H9 (cell line): ENCODE data around the gene TOR1B. TPM values are rescaled to one million over a fixed set of nuclear protein-coding genes. Genes with fewer than 3 reads are reported as not detected.

Experiments used
- DNase-seq: peaks from one replicate; pipeline ENCODE4 v3.0.0-alpha.2; 2017
- H2AFZ ChIP-seq: one replicate; pipeline ENCODE4 v1.6.1; 2013; ENCODE audit warnings: mild to moderate bottlenecking, low read length, control low read depth, moderate library complexity
- H2AK5ac ChIP-seq: 2 replicates; pipeline ENCODE4 v1.6.1; 2013; ENCODE audit warnings: low read length, control low read depth, mixed read lengths; ENCODE audit not compliant: insufficient read length
- H2BK120ac ChIP-seq: one replicate; pipeline ENCODE4 v1.6.1; 2013; ENCODE audit warnings: low read depth, mild to moderate bottlenecking, low read length, control low read depth, inconsistent platforms; ENCODE audit not compliant: poor library complexity, severe bottlenecking
- H2BK12ac ChIP-seq: 2 replicates; pipeline ENCODE4 v1.6.1; 2013; ENCODE audit warnings: low read length, control low read depth, mixed read lengths, low read depth; ENCODE audit not compliant: insufficient read length
- H2BK15ac ChIP-seq: 2 replicates; pipeline ENCODE4 v1.6.1; 2013; ENCODE audit warnings: low read depth, low read length, control low read depth
- H2BK20ac ChIP-seq: one replicate; pipeline ENCODE4 v1.6.1; 2013; ENCODE audit warnings: low read depth, mild to moderate bottlenecking, low read length, control low read depth, inconsistent platforms; ENCODE audit not compliant: poor library complexity, severe bottlenecking
- H2BK5ac ChIP-seq: 2 replicates; pipeline ENCODE4 v1.6.1; 2013; ENCODE audit warnings: low read length, control low read depth, mixed read lengths; ENCODE audit not compliant: insufficient read length
- H3K14ac ChIP-seq: 2 replicates; pipeline ENCODE4 v1.6.1; 2013; ENCODE audit warnings: low read length, control low read depth; ENCODE audit not compliant: insufficient read depth
- H3K18ac ChIP-seq: 2 replicates; pipeline ENCODE4 v1.6.1; 2013; ENCODE audit warnings: low read depth, mild to moderate bottlenecking, mixed read lengths, low read length, control low read depth; ENCODE audit not compliant: insufficient read length
- H3K23ac ChIP-seq: 2 replicates; pipeline ENCODE4 v1.6.1; 2013; ENCODE audit warnings: low read length, control low read depth, mixed read lengths, low read depth; ENCODE audit not compliant: insufficient read length
- H3K23me2 ChIP-seq: 2 replicates; pipeline ENCODE4 v1.6.1; 2013; ENCODE audit warnings: low read depth, mild to moderate bottlenecking, mixed read lengths, low read length, control low read depth; ENCODE audit not compliant: insufficient read length, poor library complexity, severe bottlenecking
- H3K27ac ChIP-seq: 2 replicates; pipeline ENCODE4 v1.5.1; 2013; ENCODE audit warnings: low read length, control low read depth, mixed read lengths, low read depth; ENCODE audit not compliant: insufficient read length
- H3K27me3 ChIP-seq: 2 replicates; pipeline ENCODE4 v1.6.1; 2013; ENCODE audit warnings: low read length, control low read depth, inconsistent platforms; ENCODE audit not compliant: insufficient read depth
- H3K4ac ChIP-seq: 2 replicates; pipeline ENCODE4 v1.6.1; 2013; ENCODE audit warnings: low read depth, mild to moderate bottlenecking, control low read depth, inconsistent platforms, low read length, moderate library complexity
- H3K4me1 ChIP-seq: 2 replicates; pipeline ENCODE4 v1.6.1; 2013; ENCODE audit warnings: low read length, control low read depth, inconsistent platforms; ENCODE audit not compliant: insufficient read depth
- H3K4me2 ChIP-seq: 2 replicates; pipeline ENCODE4 v1.6.1; 2013; ENCODE audit warnings: low read length, control low read depth, mixed read lengths; ENCODE audit not compliant: insufficient read length, insufficient read depth
- H3K56ac ChIP-seq: 2 replicates; pipeline ENCODE4 v1.6.1; 2013; ENCODE audit warnings: low read depth, mild to moderate bottlenecking, mixed read lengths, low read length, control low read depth; ENCODE audit not compliant: insufficient read length
- H3K79me1 ChIP-seq: 2 replicates; pipeline ENCODE4 v1.6.1; 2013; ENCODE audit warnings: low read depth, mild to moderate bottlenecking, moderate library complexity, low read length, control low read depth, inconsistent platforms; ENCODE audit not compliant: insufficient read depth, poor library complexity, severe bottlenecking
- H3K79me2 ChIP-seq: 2 replicates; pipeline ENCODE4 v1.6.1; 2013; ENCODE audit warnings: low read length, control low read depth, inconsistent platforms; ENCODE audit not compliant: insufficient read depth
- H3K9ac ChIP-seq: 2 replicates; pipeline ENCODE4 v1.6.1; 2013; ENCODE audit warnings: low read length, control low read depth, mixed read lengths; ENCODE audit not compliant: insufficient read length; ENCODE audit errors: extremely low read depth
- H3K9me3 ChIP-seq: one replicate; pipeline ENCODE4 v1.6.1; 2013; ENCODE audit warnings: low read depth, low read length, inconsistent platforms; ENCODE audit not compliant: control insufficient read depth
- H3T11ph ChIP-seq: one replicate; pipeline ENCODE4 v1.6.1; 2013; ENCODE audit warnings: mild to moderate bottlenecking, low read length, control low read depth, inconsistent platforms
- H4K20me1 ChIP-seq: one replicate; pipeline ENCODE4 v1.6.1; 2013; ENCODE audit not compliant: control insufficient read depth, insufficient read length, insufficient read depth
- H4K5ac ChIP-seq: 2 replicates; pipeline ENCODE4 v1.6.1; 2013; ENCODE audit warnings: low read depth, mild to moderate bottlenecking, mixed read lengths, low read length, control low read depth; ENCODE audit not compliant: insufficient read length
- H4K8ac ChIP-seq: replicated peaks from 2 replicates; pipeline ENCODE4 v1.6.1; 2013; ENCODE audit warnings: low read length, control low read depth, mixed read lengths, low read depth; ENCODE audit not compliant: insufficient read length
- H4K91ac ChIP-seq: 2 replicates; pipeline ENCODE4 v1.6.1; 2013; ENCODE audit warnings: low read depth, mild to moderate bottlenecking, moderate library complexity, mixed read lengths, low read length, control low read depth; ENCODE audit not compliant: insufficient read length
- H3K27ac Mint-ChIP-seq, 3 experiments: 2 replicates in 2 of 3; 3 replicates in 1 of 3; pipeline ENCODE4 v1.8.0; 2020 to 2021; ENCODE audit warnings: mixed read lengths in 3 of 3, mild to moderate bottlenecking in 1 of 3, moderate library complexity in 1 of 3
- H3K27me3 Mint-ChIP-seq: 2 replicates; pipeline ENCODE4 v1.8.0; 2021; ENCODE audit warnings: low read depth, mild to moderate bottlenecking, moderate library complexity, mixed read lengths
- H3K36me3 Mint-ChIP-seq, 3 experiments: 2 replicates in 2 of 3; 3 replicates in 1 of 3; pipeline ENCODE4 v1.8.0; 2020 to 2021; ENCODE audit warnings: low read depth in 3 of 3, mixed read lengths in 3 of 3; ENCODE audit not compliant: insufficient read depth in 1 of 3
- H3K4me1 Mint-ChIP-seq, 2 experiments: 2 replicates each; pipeline ENCODE4 v1.8.0; 2020; ENCODE audit warnings: mixed read lengths in 2 of 2
- H3K4me3 Mint-ChIP-seq, 2 experiments: 2 replicates in 1 of 2; 3 replicates in 1 of 2; pipeline ENCODE4 v1.8.0; 2020 to 2021; ENCODE audit warnings: mild to moderate bottlenecking in 2 of 2, mixed read lengths in 2 of 2, moderate library complexity in 1 of 2
- H3K9me3 Mint-ChIP-seq, 2 experiments: 2 replicates in 1 of 2; 3 replicates in 1 of 2; pipeline ENCODE4 v1.8.0; 2020; ENCODE audit warnings: mild to moderate bottlenecking in 2 of 2, mixed read lengths in 2 of 2, moderate library complexity in 1 of 2
- CTCF ChIP-seq: fragments of 200-600 bp; sonication (generic); conservative IDR thresholded peaks from 3 replicates; pipeline ENCODE4 v1.8.0; 2021; ENCODE audit warnings: antibody characterized with exemption, mild to moderate bottlenecking
- whole genome bisulfite sequencing: extraction: QIAGEN DNeasy Blood & Tissue Kit; methylation state at CpG from one replicate; pipeline ENCODE4 v1.1.7; 2013; ENCODE audit warnings: missing lambda C conversion rate, low lambda C conversion rate, mixed read lengths; ENCODE audit not compliant: insufficient read length; ENCODE audit errors: extremely low coverage; 5-methylcytosine and 5-hydroxymethylcytosine counted together
- total RNA-seq: library from RNA; stranded (reverse); gene quantifications from 2 replicates; pipeline ENCODE4 v1.2.1, GENCODE V29; 2021

The TOR1B gene
- total RNA-seq, 1 experiment from 2014 or later, result 18.1 TPM

DNA sequence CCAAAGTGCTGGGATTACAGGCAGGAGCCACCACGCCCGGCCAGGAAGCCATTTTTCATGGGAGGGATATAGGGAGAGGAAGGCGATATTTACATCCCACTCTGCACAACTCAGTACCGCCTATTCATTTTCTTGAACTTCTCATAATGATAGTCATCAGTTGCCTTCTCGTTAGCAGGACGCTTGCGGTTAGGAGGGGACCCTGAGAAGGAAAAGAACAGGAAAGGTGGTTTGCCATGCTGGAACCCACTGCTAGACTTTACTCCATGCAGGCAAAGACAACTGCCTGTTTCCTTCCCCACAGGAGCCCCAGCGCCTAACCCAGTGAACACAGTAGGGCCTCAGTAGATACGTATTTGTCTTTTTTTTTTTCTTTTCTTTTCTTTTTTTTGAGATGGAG, 25.1 kb downstream of the TOR1B start:
- no peak overlapping the region for H4K5ac ChIP-seq
- peaks cover 2% of the 10 kb centered on the region for H3K23me2 ChIP-seq
- H3K9me3 ChIP-seq, result no peaks in the 10 kb centered on the region
- no peak overlapping the region for H2BK120ac ChIP-seq
- no peaks in the 10 kb centered on the region for H3K79me1 ChIP-seq
- H2BK5ac ChIP-seq, result no peak overlapping the region
- H3K27me3 ChIP-seq, result no peaks in the 10 kb centered on the region
- no peak overlapping the region for H2AK5ac ChIP-seq
- H4K20me1 ChIP-seq, result no peaks in the 10 kb centered on the region
- no peak overlapping the region for H3K23ac ChIP-seq
- H2AFZ ChIP-seq, result no peak overlapping the region
- no peak overlapping the region for H4K8ac ChIP-seq
- no peak for DNase-seq
- no peak overlapping the region for H3T11ph ChIP-seq
- H2BK12ac ChIP-seq, result no peak overlapping the region
- H3K79me2 ChIP-seq, result no peaks in the 10 kb centered on the region; the same call in 1 of the 2 replicates
- H3K4me2 ChIP-seq, result no peak overlapping the region
- no peak overlapping the region for H3K27ac Mint-ChIP-seq
- no peak overlapping the region for H2BK15ac ChIP-seq
- H3K27ac ChIP-seq, result no peak overlapping the region
- H3K9ac ChIP-seq, result no peak overlapping the region
- H3K56ac ChIP-seq, result no peak overlapping the region
- H3K4me1 ChIP-seq, result no peaks in the 10 kb centered on the region
- no CpG with 5 or more reads among the region's 9 CpGs for WGBS
- no peak overlapping the region for H3K4me3 Mint-ChIP-seq
- no peak overlapping the region for H3K4ac ChIP-seq
- peaks cover 17 to 54% (median 45%) of the 10 kb centered on the region in 3 experiments; a peak in 6 of 7 replicates for H3K36me3 Mint-ChIP-seq
- no peaks in the 10 kb centered on the region for H3K27me3 Mint-ChIP-seq
- no peak overlapping the region for H3K18ac ChIP-seq
- TF ChIP-seq CTCF, result no peak
- no peaks in the 10 kb centered on the region for H3K9me3 Mint-ChIP-seq
- H4K91ac ChIP-seq, result no peak overlapping the region
- H2BK20ac ChIP-seq, result no peak overlapping the region
- H3K4me1 Mint-ChIP-seq, result peaks cover under 1 to 1% of the 10 kb centered on the region in 2 experiments; a peak in 3 of 4 replicates
- H3K14ac ChIP-seq, result no peak overlapping the region
